Osteoblast (primary cell): ENCODE results near the gene GALNT9. TPM values are rescaled to one million over a fixed set of nuclear protein-coding genes. Genes with fewer than 3 reads are reported as not detected.

Experiments
- DNase-seq: peaks from one replicate; pipeline ENCODE4 v3.0.0; 2011; ENCODE audit warnings: low spot score, mixed read lengths; ENCODE audit not compliant: insufficient read length; ENCODE audit errors: missing footprints
- H2AFZ ChIP-seq: 2 replicates; pipeline ENCODE4 v1.6.0; 2011; ENCODE audit warnings: mild to moderate bottlenecking, low read length
- H3K27ac ChIP-seq: 2 replicates; pipeline ENCODE4 v1.5.1; 2011; ENCODE audit warnings: mild to moderate bottlenecking, low read depth, low read length, moderate library complexity
- H3K27me3 ChIP-seq: 2 replicates; pipeline ENCODE4 v1.6.0; 2012; ENCODE audit warnings: mild to moderate bottlenecking, control low read depth, inconsistent platforms, low read length, moderate library complexity; ENCODE audit not compliant: insufficient read depth
- H3K36me3 ChIP-seq: 2 replicates; pipeline ENCODE4 v1.5.1; 2011; ENCODE audit warnings: mild to moderate bottlenecking, low read length, control low read depth, moderate library complexity; ENCODE audit not compliant: insufficient read depth
- H3K4me1 ChIP-seq: 2 replicates; pipeline ENCODE4 v1.5.1; 2011; ENCODE audit warnings: mild to moderate bottlenecking, low read length, control low read depth, moderate library complexity; ENCODE audit not compliant: insufficient read depth
- H3K4me2 ChIP-seq: 2 replicates; pipeline ENCODE4 v1.6.0; 2011; ENCODE audit warnings: mild to moderate bottlenecking, low read length; ENCODE audit not compliant: insufficient read depth
- H3K4me3 ChIP-seq: fragments of 200-600 bp; sonication (generic); 3 replicates; pipeline ENCODE4 v1.5.1; 2012; ENCODE audit warnings: mild to moderate bottlenecking, low read length, inconsistent platforms; ENCODE audit not compliant: insufficient read depth
- H3K79me2 ChIP-seq: 2 replicates; pipeline ENCODE4 v1.6.0; 2012; ENCODE audit warnings: mild to moderate bottlenecking, low read length, control low read depth, inconsistent platforms; ENCODE audit not compliant: insufficient read depth
- H3K9me3 ChIP-seq: 2 replicates; pipeline ENCODE4 v1.5.1; 2011; ENCODE audit warnings: low read depth, low read length, control low read depth
- H4K20me1 ChIP-seq: 2 replicates; pipeline ENCODE4 v1.6.0; 2012; ENCODE audit warnings: mild to moderate bottlenecking, low read length, control low read depth; ENCODE audit not compliant: insufficient read depth
- total RNA-seq: library from RNA; depleted of rRNA; stranded (reverse); fragments of >200 nt; gene quantifications from 2 replicates; pipeline ENCODE4 v1.2.3, GENCODE V29; 2012
- TF ChIP-seq, protein P1 (sequence below): IDR thresholded peaks from 2 replicates; pipeline ENCODE4 v1.5.1; 2011; ENCODE audit warnings: mild to moderate bottlenecking, low read depth, low read length, moderate library complexity; ENCODE audit errors: extremely low read depth

Gene GALNT9
- total RNA-seq, 1 donor: 0.36 TPM

DNA sequence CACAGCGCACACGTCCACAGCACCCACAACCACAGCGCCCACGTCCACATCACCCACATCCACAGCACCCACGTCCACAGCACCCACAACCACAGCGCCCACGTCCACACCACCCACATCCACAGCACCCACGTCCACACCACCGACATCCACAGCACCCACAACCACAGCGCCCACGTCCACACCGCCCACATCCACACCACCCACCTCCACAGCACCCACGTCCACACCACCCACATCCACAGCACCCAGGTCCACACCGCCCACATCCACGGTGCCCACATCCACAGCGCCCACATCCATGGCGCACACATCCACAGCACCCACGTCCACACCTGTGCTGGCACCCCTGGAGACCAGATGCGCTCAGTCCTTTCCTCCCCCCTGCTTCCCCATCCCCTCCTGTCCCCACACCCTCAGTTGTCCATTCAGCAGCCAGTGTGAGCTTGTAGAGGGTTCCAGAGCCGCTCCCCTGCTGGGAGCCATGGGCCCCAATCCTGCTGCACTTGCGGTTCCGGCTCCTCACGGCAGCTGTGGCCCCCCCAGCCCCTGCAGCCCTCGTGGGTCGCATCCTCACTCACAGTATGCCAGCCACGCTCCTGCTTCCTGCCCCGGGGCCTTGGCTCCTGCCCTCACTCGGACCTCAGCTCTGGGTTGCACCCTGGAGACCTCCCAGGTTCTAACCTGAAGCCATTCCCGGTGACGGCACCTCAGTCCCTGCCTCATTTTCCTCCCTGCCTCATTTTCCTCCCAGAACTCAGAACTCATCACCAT lies 37.8 kb downstream of the GALNT9 start:
- TF ChIP-seq, protein P1, sequence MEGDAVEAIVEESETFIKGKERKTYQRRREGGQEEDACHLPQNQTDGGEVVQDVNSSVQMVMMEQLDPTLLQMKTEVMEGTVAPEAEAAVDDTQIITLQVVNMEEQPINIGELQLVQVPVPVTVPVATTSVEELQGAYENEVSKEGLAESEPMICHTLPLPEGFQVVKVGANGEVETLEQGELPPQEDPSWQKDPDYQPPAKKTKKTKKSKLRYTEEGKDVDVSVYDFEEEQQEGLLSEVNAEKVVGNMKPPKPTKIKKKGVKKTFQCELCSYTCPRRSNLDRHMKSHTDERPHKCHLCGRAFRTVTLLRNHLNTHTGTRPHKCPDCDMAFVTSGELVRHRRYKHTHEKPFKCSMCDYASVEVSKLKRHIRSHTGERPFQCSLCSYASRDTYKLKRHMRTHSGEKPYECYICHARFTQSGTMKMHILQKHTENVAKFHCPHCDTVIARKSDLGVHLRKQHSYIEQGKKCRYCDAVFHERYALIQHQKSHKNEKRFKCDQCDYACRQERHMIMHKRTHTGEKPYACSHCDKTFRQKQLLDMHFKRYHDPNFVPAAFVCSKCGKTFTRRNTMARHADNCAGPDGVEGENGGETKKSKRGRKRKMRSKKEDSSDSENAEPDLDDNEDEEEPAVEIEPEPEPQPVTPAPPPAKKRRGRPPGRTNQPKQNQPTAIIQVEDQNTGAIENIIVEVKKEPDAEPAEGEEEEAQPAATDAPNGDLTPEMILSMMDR: no peak
- H3K4me3 ChIP-seq: no peak overlapping the region
- no peaks in the 10 kb centered on the region for H3K4me1 ChIP-seq
- no peak overlapping the region for H3K4me2 ChIP-seq
- H3K27ac ChIP-seq: no peak overlapping the region
- no peak overlapping the region for H2AFZ ChIP-seq
- H3K79me2 ChIP-seq: no peaks in the 10 kb centered on the region
- no peak for DNase-seq
- H3K27me3 ChIP-seq: peaks cover 12% of the 10 kb centered on the region
- H3K36me3 ChIP-seq: no peaks in the 10 kb centered on the region
- H4K20me1 ChIP-seq: no peaks in the 10 kb centered on the region
- H3K9me3 ChIP-seq: no peaks in the 10 kb centered on the region

DNA sequence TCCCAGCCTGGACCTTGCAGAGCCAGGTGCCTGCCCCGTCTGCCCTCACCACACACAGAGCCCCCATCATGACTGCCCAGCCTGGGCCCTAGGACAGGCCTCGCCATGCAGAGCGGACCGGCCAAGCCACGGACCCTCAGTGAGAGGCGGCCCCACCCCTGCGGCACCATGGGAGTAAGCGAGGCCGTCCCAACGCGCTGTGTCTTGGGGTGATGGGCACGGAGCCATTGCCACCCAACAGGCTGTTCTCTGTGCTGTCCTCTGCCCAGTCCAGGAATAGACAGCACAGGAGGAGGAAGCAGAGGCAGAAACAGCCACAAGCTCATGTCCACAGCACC lies 39.2 kb downstream of the GALNT9 start:
- H3K4me2 ChIP-seq: no peak overlapping the region
- no peak overlapping the region for H3K4me3 ChIP-seq
- H3K27ac ChIP-seq: no peak overlapping the region
- TF ChIP-seq, protein P1: no peak
- H4K20me1 ChIP-seq: no peaks in the 10 kb centered on the region
- no peaks in the 10 kb centered on the region for H3K9me3 ChIP-seq
- no peaks in the 10 kb centered on the region for H3K4me1 ChIP-seq
- no peak overlapping the region for H2AFZ ChIP-seq
- H3K27me3 ChIP-seq: peaks cover 19% of the 10 kb centered on the region
- H3K36me3 ChIP-seq: no peaks in the 10 kb centered on the region
- no peaks in the 10 kb centered on the region for H3K79me2 ChIP-seq
- no peak for DNase-seq

DNA sequence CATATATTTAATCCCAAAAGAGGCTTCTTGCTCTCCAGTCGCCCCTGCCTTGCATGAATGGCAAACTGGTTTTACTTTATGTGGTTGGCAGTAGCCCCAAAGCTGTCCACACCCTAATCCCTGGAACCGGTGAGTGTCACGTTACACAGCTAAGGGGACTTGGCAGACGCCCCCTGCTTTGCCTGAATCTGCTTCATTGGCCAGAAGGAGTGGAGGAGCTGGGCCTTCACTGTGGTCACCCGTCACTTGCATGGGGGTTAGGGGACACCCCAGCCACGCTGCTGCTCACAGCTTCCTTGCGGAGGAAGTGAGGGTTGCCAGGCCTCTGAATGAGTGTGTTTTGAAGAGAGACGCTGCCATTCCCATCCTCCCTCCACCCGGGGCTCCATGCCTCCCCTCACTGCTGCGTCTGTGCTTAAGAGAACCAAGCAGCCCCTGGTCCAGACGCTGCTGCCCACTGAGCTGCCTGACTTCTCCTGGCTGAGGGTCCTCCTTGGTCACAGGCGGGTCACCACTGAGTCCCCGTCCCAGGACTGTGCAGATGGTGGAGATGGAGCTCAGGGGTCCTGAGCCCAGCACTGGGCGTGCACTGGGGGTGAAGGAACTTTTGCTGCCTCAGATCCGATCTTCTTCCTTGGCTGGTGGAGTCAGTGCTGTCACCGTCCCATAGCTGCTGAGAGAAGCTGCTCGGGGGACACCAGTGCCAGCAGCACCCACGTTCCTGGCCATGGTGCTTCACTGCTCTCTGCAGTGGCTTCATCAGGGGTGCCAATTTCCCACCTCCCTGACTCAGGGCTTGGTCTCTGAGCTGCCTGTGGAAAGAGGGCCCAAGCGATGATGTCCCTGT lies 39.8 kb downstream of the GALNT9 start:
- Histone ChIP-seq H3K4me2 (no peak overlapping the region), H4K20me1 (no peaks in the 10 kb centered on the region), H3K9me3 (no peaks in the 10 kb centered on the region), H3K4me1 (no peaks in the 10 kb centered on the region), H3K79me2 (no peaks in the 10 kb centered on the region), H3K27ac (no peak overlapping the region), H3K27me3 (peaks cover 20% of the 10 kb centered on the region), H3K36me3 (no peaks in the 10 kb centered on the region), H2AFZ (no peak overlapping the region), H3K4me3 (no peak overlapping the region)
- TF ChIP-seq, protein P1: no peak
- no peak for DNase-seq
